Gastrocnemius medialis (tissue), 4 donors: ENCODE data around the gene CALML3.

Experiments used
- POLR2A ChIP-seq, 2 donors: fragments of 450-650 bp; IDR thresholded peaks; one replicate each; pipeline ENCODE4 v1.6.1; 2017; ENCODE audit warnings: antibody characterized with exemption in 2 of 2, mild to moderate bottlenecking in 2 of 2, moderate library complexity in 2 of 2
- TF ChIP-seq, protein P1 (sequence below), 5 experiments: fragments of 450-650 bp in 3 of 5; fragments of 200-600 bp in 2 of 5; sonication (generic) in 2 of 5; IDR thresholded peaks in 4 of 5; conservative IDR thresholded peaks in 1 of 5; 1 replicate in 4 of 5; 2 replicates in 1 of 5; pipeline ENCODE4 v1.5.1; 2016 to 2019; ENCODE audit warnings: antibody characterized with exemption in 5 of 5, mild to moderate bottlenecking in 3 of 5, moderate library complexity in 3 of 5

GRCh38 chr10:5515948-5516761, 8.6 kb upstream of the CALML3 start:
- TF ChIP-seq, protein P1, sequence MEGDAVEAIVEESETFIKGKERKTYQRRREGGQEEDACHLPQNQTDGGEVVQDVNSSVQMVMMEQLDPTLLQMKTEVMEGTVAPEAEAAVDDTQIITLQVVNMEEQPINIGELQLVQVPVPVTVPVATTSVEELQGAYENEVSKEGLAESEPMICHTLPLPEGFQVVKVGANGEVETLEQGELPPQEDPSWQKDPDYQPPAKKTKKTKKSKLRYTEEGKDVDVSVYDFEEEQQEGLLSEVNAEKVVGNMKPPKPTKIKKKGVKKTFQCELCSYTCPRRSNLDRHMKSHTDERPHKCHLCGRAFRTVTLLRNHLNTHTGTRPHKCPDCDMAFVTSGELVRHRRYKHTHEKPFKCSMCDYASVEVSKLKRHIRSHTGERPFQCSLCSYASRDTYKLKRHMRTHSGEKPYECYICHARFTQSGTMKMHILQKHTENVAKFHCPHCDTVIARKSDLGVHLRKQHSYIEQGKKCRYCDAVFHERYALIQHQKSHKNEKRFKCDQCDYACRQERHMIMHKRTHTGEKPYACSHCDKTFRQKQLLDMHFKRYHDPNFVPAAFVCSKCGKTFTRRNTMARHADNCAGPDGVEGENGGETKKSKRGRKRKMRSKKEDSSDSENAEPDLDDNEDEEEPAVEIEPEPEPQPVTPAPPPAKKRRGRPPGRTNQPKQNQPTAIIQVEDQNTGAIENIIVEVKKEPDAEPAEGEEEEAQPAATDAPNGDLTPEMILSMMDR (IDR thresholded peaks at IDR 0.05 in 4 of 5, conservative IDR thresholded peaks at IDR 0.05 in 1 of 5), result no peak
- no peak for TF ChIP-seq POLR2A (IDR thresholded peaks at IDR 0.05)
